Fibroblast of skin of abdomen (primary cell): ENCODE data around the gene FUT8.
"Not testable (repeated sequence)": the region's sequence is repeated elsewhere in the genome, so short reads cannot be mapped to it uniquely, and the experiment has no call there.

Experiments
- DNase-seq: peaks from one replicate; pipeline ENCODE4 v3.0.0-alpha.2; 2013

The FUT8 gene

GRCh38 chr14:65419593-65420252 is 7.2 kb downstream of the FUT8 start:
- DNase-seq = no peak

GRCh38 chr14:65421201-65421981 is 8.9 kb downstream of the FUT8 start:
- DNase-seq = peak; percentile 88

GRCh38 chr14:65422088-65422834 is 9.7 kb downstream of the FUT8 start:
- no peak for DNase-seq

GRCh38 chr14:65423982-65424381 is 11.5 kb downstream of the FUT8 start:
- DNase-seq = no peak

DNA sequence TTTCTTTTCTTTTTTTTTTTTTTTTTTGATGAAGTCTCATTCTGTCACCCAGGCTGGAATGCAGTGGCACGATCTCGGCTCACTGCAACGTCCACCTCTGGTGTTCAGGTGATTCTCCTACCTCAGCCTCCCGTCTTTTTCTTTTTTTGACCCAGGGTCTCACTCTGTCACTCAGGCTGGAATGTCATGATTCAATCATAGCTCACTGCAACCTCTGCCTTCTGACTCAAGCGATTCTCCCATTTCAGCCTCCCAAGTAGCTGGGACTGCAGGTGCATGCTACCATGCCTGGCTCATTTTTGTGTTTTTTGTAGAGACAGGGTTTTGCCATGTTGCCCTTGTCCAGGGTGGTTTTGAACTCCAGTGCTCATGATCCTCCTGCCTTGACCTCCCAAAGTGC is 12.0 kb downstream of the FUT8 start:
- DNase-seq = no peak

DNA sequence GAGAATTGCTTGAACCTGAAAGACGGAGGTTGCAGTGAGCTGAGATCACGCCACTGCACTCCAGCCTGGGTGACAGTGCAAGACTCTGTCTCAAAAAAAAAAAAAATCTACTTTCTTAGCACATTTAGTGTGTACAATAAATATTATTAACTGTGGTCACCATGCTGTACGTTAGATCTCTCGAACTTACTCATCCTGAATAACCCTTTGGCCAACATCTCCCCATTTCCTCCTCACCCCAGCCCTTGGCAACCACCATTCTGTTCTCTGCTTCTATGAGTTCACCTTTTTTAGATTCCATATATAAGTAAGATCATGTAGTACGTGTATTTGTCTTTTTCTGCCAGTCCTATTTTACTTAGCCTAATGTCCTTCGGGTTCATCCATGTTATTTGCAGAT is 13.4 kb downstream of the FUT8 start:
- no peak for DNase-seq

GRCh38 chr14:65426902-65427301 is 14.4 kb downstream of the FUT8 start:
- not testable (repeated sequence) for DNase-seq

DNA sequence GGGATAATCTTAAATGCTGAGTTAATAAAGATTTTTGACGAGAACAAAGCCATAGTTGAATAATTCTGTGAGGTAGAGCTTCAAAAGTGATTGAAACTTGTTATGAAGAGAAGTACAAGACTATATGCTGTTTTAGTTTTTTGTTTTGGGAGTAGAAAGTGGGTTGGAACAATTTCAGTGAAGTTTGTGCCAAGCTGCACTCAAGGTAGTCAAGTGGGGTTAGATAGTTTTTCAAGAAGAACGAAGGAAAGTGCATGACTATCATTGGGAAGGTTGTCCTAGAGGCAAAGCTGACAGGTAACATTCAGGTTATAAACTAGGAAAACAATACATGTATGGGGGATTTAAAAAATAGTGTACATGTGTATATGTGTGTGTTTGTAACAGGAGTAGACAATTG is 16.2 kb downstream of the FUT8 start:
- no peak for DNase-seq

- no peak for DNase-seq
These were observed 17.2 kb downstream of the FUT8 start for GRCh38 chr14:65429757-65430156.

DNA sequence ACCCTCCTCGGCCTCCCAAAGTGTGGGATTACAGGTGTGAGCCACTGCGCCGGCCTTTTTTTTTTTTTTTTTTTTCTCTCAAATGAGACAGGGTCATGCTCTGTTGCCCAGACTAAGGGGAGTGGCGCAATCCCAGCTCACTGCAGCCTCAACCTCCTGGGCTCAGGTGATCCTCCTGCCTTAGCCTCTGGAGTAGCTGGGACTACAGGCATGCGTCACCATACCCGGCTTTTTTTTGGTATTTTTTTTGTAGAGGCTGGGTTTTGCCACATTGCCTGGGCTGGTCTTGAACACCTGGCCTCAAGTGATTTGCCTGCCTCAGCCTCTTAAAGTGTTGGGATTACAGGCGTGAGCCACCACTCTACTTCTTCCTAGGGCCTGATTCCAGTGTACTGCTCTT is 18.7 kb downstream of the FUT8 start:
- DNase-seq = no peak

GRCh38 chr14:65431951-65432350 is 19.4 kb downstream of the FUT8 start:
- peak; percentile 38 for DNase-seq

DNA sequence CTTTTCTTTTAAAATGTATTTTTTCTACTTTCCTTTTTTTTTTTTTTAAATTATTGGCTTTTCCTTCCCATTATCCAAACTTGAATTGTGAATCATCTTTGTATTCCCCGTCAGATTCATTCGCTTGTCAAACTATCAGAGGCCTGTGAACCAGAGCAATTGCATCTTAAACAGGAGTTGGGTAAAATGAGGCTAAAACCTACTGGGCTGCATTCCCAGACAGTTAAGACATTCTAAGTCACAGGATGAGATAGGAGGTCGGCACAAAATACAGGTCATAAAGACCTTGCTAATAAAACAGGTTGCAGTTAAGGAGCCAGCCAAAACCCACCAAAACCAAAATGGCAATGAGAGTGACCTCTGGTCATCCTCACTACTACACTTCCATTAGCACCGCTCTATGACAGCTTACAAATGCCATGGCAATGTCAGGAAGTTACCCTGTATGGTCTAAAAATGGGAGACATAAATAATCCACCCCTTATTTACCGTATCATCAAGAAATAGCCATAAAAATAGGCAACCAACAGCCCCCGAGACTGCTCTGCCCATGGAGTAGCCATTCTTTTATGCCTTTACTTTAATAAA is 19.9 kb downstream of the FUT8 start:
- DNase-seq = no peak

- DNase-seq = no peak
These were observed 20.6 kb downstream of the FUT8 start for GRCh38 chr14:65433157-65433556.

GRCh38 chr14:65433646-65434045 is 21.1 kb downstream of the FUT8 start:
- DNase-seq = no peak

GRCh38 chr14:65434216-65434850 is 21.8 kb downstream of the FUT8 start:
- DNase-seq = peak; percentile 7

GRCh38 chr14:65438266-65438933 is 25.9 kb downstream of the FUT8 start:
- DNase-seq = no peak

DNA sequence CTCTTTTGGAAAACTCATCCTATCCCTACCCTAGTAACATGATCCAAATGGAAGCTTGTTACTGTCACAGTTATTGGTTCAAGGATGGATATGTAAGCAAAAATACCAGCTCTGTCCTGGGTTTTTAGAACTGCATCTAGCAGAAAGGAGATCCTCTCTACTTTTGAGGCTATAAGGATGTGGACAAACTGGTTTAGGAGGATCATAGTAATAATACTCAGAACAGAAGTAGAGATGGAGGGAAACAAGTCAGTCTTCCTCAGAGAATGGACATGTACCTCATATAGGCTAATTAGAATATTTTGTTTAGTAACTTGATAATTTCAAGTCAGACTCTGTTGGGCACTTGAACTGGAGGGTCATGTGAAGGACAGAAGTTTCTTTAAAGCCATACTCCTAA is 26.6 kb downstream of the FUT8 start:
- DNase-seq = no peak

DNA sequence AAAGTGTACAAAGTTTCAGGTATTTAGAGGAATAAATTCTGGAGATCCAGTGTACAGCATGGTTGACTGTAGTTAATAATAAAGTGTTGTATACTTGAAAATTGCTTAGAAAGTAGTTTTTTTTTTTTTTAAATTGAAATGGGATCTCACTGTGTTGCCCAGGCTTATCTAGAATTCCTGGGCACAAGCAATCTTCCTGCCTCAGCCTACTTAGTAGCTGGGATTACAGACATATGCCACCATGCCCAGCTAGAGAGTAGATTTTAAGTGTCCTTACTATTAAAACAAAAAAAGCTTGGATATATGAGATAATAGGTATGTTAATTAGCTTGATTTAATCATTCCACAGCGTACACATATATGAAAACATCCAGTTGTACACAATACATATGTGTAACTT is 27.7 kb downstream of the FUT8 start:
- no peak for DNase-seq

DNA sequence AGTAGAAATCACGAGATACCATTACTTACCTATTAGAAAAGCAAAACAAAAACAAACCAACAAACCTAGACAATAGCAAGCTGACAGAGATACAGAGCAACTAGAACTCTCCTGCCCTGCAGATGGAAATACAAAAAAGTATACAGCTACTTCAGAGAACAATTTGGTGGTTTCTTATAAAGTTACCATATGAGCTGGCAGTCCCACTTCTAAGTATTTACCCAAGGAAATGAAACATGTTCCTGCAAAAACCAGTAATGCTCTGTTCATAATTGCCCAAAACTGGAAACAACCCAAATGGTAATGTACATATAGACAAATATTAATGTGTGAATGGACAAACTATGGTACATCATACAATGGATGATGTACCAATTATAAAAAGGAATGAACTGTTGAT is 31.7 kb downstream of the FUT8 start:
- DNase-seq = no peak

DNA sequence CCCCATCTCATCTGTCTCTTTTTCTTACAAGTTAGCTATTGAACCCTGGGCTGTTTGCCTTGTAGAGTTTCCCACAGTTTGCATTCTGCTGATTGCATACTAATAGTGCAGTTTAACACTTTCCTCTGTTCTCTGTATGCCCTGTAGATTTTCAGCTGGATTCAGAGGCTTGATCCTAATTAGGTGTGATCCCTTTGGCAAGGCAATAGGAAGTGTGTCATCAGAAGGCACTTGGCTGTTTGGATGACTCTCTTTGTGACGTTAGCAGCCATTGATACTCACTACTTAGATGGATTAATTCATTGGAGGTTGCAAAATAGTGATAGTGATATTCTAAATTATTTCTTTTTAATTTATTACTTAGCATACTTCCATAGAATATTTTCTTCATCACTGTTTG is 33.6 kb downstream of the FUT8 start:
- DNase-seq = peak; percentile 61

DNA sequence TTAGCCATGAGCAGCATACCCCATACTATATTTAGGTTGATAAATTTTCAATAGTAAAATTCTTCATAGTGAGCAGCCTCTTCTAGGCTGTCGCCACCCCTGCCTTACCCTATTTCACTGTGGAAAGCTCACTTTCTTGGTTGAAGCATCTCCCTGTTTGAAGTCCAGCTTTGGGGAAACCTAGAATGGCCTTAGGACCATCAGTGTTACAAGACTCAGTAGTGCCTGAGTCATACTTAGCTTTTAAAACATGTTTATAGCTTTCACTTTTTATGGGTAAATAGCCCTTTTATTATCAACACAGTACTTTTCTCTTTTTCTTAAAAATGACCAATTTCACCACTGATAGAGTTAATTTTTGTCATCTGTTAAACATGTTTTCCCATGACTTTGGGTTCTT is 37.1 kb downstream of the FUT8 start:
- no peak for DNase-seq

- no peak for DNase-seq
These were observed 41.4 kb downstream of the FUT8 start for GRCh38 chr14:65453807-65454480.
